ENCODE results near the gene ZNF497. TPM values are rescaled to one million over a fixed set of nuclear protein-coding genes. Genes with fewer than 3 reads are reported as not detected.

ZNF497 gene
- polyA plus RNA-seq (2012; rRNA removed) = 1.0 and 1.1 TPM in 2 replicates
- 0.30 and 0.45 TPM in 2 replicates for polyA plus RNA-seq (2012; cell fraction: cytosol; rRNA removed)
- polyA plus RNA-seq (2012; cell fraction: nucleus; rRNA removed) = 8.1 and 13.1 TPM in 2 replicates

DNA sequence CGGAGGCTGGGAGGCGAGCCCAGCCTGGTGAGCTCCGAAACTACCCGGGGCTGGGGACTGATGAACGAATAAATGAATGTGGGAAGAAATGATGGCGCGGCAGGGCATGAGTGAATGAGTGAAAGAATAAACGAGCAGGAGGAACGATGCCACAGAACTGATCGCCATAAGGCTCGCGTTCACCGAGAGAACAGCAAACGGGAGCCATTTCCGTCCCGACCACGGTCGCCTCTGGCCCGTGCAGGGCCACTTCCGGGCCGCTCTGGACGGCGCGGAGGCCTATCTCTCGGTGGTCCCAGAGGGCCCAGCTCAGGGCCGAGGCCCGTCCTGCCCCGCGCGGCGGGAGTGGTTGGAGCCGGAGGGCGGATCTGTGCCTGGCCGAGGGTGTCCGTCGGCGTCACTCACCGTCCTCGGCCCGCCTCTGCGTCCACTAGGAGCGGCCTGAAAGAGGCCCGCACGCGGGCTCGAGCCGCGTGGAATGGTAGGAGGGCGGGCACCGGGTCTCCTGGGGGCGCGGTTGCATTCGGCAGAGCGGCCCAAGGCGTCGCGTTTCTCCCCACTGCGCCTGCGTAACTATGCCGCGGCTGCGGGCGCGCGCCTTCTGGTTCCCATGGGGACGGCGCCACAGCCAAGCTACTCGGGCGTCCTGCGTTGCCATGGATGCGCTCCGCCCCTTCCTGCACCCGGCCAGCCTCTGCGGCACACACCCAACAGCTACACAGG is at the start of gene ZNF497:
TSS of gene ZNF497 (minus strand) at position 480 of the 723 bp plus-strand sequence. CDS start 5,116 bp downstream, outside the sequence.
- Histone ChIP-seq H3K27me3 (ENCODE audit: insufficient read depth) (no peaks in the 10 kb centered on the region), H3K9ac (peak within 1 kb of the TSS; percentile 97), H3K27ac (ENCODE audit: low read depth in 2 of 2, low read length in 1 of 2) (peak within 1 kb of the TSS; percentile 97 to 98), H3K4me1 (ENCODE audit: control insufficient read depth in 1 of 2, insufficient read depth in 2 of 2, low read depth in 1 of 2, low read length in 1 of 2) (peaks cover 0 to 8% of the 10 kb centered on the region in 2 experiments; a peak in 2 of 4 replicates), H3K9me3 (no peaks in the 10 kb centered on the region), H4K20me1 (ENCODE audit: insufficient read depth) (no peaks in the 10 kb centered on the region), H3K9me2 (no peaks in the 10 kb centered on the region), H2AFZ (ENCODE audit: low read depth) (peak within 1 kb of the TSS; percentile 99), H3K79me2 (ENCODE audit: insufficient read depth) (no peaks in the 10 kb centered on the region), H3F3A (replicated peaks; ENCODE audit: insufficient read depth) (peaks cover 23% of the 10 kb centered on the region), H3K36me3 (replicated peaks in 1 of 2; ENCODE audit: control insufficient read depth in 1 of 2, insufficient read depth in 2 of 2, low read length in 1 of 2) (no peaks in the 10 kb centered on the region), H3K4me2 (peak within 1 kb of the TSS; percentile 98), H3K4me3 (ENCODE audit: low read depth in 2 of 2, low read length in 1 of 2) (peak within 1 kb of the TSS; percentile 77 to 95)
- CTCF ChIA-PET = interaction anchor here (0.6 to 2.5 kb wide), 8 partner anchors 9 to 157 kb away, joined by 3 to 12 read pairs (median 3); partner anchors contain the start of genes A1BG, ZBTB45 and ZSCAN22
- 2% methylated on average over 15 of the region's 74 CpGs for WGBS (ENCODE audit: low lambda C conversion rate)
- peak; percentile 99 for DNase-seq
- POLR2A ChIA-PET = interaction anchor here (0.6 to 3.2 kb wide), 20 partner anchors 9 to 192 kb away, joined by 3 to 34 read pairs (median 6); partner anchors contain the start of genes A1BG, CHMP2A, ZBTB45 and ZNF132
- TF ChIP-seq ELF1 (IDR thresholded peaks at IDR 0.05) (peak; percentile 70), RAD21 (IDR thresholded peaks at IDR 0.05; ENCODE audit: low read length) (no peak), POLR2AphosphoS5 (IDR thresholded peaks at IDR 0.05; ENCODE audit: low read depth, low read length) (peak; percentile 83), MXI1 (IDR thresholded peaks at IDR 0.05; ENCODE audit: low read depth, low read length) (peak; percentile 99), NRF1 (IDR thresholded peaks at IDR 0.05; ENCODE audit: low read depth, low read length) (peak; percentile 90), RFX5 (IDR thresholded peaks at IDR 0.05; ENCODE audit: low read length) (no peak), NFIC (IDR thresholded peaks at IDR 0.05; ENCODE audit: borderline replicate concordance) (no peak), EZH2phosphoT487 (IDR thresholded peaks at IDR 0.05; ENCODE audit: borderline replicate concordance, low read depth) (no peak), FOSL2 (IDR thresholded peaks at IDR 0.05; ENCODE audit: borderline replicate concordance, low read depth) (no peak), RCOR1 (IDR thresholded peaks at IDR 0.05; ENCODE audit: low read length) (no peak), YY1 (IDR thresholded peaks at IDR 0.05; ENCODE audit: low read depth) (peak; percentile 81; the same call in 1 of the 2 replicates), FOXJ3 (CRISPR knock-in tag; IDR thresholded peaks at IDR 0.05) (no peak), SMC3 (IDR thresholded peaks at IDR 0.05; ENCODE audit: low read depth, low read length) (0 out of 2 replicates have a peak, but pooled peaks have one; percentile 3), MEF2A (IDR thresholded peaks at IDR 0.05; ENCODE audit: borderline replicate concordance, low read depth) (no peak), GABPA (IDR thresholded peaks at IDR 0.05; ENCODE audit: low read depth) (peak; percentile 88), FOXM1 (IDR thresholded peaks at IDR 0.05; ENCODE audit: low read depth) (no peak), TCF12 (IDR thresholded peaks at IDR 0.05) (no peak), TAF1 (IDR thresholded peaks at IDR 0.05; ENCODE audit: borderline replicate concordance, low read depth, low read length) (peak; percentile 89), CHD2 (IDR thresholded peaks at IDR 0.05; ENCODE audit: low read length, partially characterized antibody) (peak; percentile 49), JUND (IDR thresholded peaks at IDR 0.05) (no peak), EP300 (IDR thresholded peaks at IDR 0.05; ENCODE audit: borderline replicate concordance in 1 of 2, low read depth in 1 of 2, low read length in 1 of 2) (no peak), RXRA (IDR thresholded peaks at IDR 0.05; ENCODE audit: borderline replicate concordance, low read depth) (no peak)
- TF ChIP-seq, protein P1, sequence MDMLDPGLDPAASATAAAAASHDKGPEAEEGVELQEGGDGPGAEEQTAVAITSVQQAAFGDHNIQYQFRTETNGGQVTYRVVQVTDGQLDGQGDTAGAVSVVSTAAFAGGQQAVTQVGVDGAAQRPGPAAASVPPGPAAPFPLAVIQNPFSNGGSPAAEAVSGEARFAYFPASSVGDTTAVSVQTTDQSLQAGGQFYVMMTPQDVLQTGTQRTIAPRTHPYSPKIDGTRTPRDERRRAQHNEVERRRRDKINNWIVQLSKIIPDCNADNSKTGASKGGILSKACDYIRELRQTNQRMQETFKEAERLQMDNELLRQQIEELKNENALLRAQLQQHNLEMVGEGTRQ (IDR thresholded peaks at IDR 0.05; ENCODE audit: borderline replicate concordance, low read depth, low read length) = no peak
- TF ChIP-seq, protein P2, sequence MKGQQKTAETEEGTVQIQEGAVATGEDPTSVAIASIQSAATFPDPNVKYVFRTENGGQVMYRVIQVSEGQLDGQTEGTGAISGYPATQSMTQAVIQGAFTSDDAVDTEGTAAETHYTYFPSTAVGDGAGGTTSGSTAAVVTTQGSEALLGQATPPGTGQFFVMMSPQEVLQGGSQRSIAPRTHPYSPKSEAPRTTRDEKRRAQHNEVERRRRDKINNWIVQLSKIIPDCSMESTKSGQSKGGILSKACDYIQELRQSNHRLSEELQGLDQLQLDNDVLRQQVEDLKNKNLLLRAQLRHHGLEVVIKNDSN (IDR thresholded peaks at IDR 0.05; ENCODE audit: borderline replicate concordance, low read depth) = peak; percentile 10; the same call in 1 of the 2 replicates
- TF ChIP-seq, protein P3, sequence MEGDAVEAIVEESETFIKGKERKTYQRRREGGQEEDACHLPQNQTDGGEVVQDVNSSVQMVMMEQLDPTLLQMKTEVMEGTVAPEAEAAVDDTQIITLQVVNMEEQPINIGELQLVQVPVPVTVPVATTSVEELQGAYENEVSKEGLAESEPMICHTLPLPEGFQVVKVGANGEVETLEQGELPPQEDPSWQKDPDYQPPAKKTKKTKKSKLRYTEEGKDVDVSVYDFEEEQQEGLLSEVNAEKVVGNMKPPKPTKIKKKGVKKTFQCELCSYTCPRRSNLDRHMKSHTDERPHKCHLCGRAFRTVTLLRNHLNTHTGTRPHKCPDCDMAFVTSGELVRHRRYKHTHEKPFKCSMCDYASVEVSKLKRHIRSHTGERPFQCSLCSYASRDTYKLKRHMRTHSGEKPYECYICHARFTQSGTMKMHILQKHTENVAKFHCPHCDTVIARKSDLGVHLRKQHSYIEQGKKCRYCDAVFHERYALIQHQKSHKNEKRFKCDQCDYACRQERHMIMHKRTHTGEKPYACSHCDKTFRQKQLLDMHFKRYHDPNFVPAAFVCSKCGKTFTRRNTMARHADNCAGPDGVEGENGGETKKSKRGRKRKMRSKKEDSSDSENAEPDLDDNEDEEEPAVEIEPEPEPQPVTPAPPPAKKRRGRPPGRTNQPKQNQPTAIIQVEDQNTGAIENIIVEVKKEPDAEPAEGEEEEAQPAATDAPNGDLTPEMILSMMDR (IDR thresholded peaks at IDR 0.05) = no peak
- TF ChIP-seq, protein P4, sequence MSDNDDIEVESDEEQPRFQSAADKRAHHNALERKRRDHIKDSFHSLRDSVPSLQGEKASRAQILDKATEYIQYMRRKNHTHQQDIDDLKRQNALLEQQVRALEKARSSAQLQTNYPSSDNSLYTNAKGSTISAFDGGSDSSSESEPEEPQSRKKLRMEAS (IDR thresholded peaks at IDR 0.05; ENCODE audit: low read depth) = no peak; the same call in none of the 2 replicates
- TF ChIP-seq, protein P5, sequence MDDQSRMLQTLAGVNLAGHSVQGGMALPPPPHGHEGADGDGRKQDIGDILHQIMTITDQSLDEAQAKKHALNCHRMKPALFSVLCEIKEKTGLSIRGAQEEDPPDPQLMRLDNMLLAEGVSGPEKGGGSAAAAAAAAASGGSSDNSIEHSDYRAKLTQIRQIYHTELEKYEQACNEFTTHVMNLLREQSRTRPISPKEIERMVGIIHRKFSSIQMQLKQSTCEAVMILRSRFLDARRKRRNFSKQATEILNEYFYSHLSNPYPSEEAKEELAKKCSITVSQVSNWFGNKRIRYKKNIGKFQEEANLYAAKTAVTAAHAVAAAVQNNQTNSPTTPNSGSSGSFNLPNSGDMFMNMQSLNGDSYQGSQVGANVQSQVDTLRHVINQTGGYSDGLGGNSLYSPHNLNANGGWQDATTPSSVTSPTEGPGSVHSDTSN (IDR thresholded peaks at IDR 0.05) = peak; percentile 58; the same call in 1 of the 2 replicates

Measured in SK-N-SH (cell line).